Activated naive CD8-positive, alpha-beta T cell treated with anti-CD3 and anti-CD28 coated beads, Interleukin-2, amount 50 U/mL, for 24 hours (primary cell): ENCODE data around the gene DUOXA2.
"Not testable (repeated sequence)": the region's sequence is repeated elsewhere in the genome, so short reads cannot be mapped to it uniquely, and the experiment has no call there.

Source experiments
- ATAC-seq: fragments of 150-1000 bp; cut with Tn5 transposase; one replicate; pipeline ENCODE4 v1.10.0; 2021
- DNase-seq: peaks from one replicate; pipeline ENCODE4 v3.0.0; 2021
- H3K27ac Mint-ChIP-seq: one replicate; pipeline ENCODE4 v1.8.0; 2021; ENCODE audit warnings: mild to moderate bottlenecking, mixed read lengths
- H3K27me3 Mint-ChIP-seq: one replicate; pipeline ENCODE4 v1.8.0; 2021; ENCODE audit warnings: mixed read lengths
- H3K36me3 Mint-ChIP-seq: one replicate; pipeline ENCODE4 v1.8.0; 2021; ENCODE audit warnings: low read depth, mixed read lengths
- H3K4me1 Mint-ChIP-seq: one replicate; pipeline ENCODE4 v1.8.0; 2021; ENCODE audit warnings: mixed read lengths
- H3K4me3 Mint-ChIP-seq: one replicate; pipeline ENCODE4 v1.8.0; 2021; ENCODE audit warnings: mild to moderate bottlenecking, moderate library complexity, mixed read lengths
- H3K9me3 Mint-ChIP-seq: one replicate; pipeline ENCODE4 v1.8.0; 2021; ENCODE audit warnings: mixed read lengths

Gene DUOXA2

GRCh38 chr15:45114076-45114750 lies at the start of gene DUOXA2, which contains the start of gene DUOX2:
DUOXA2 (plus strand) TSS chr15:45114326; CDS start chr15:45114606, 280 bp downstream.
DUOX2 (minus strand) TSS chr15:45114172; CDS start chr15:45113411, 761 bp downstream.
- Mint-ChIP-seq H3K9me3 (no peaks in the 10 kb centered on the region), H3K27ac (peak within 1 kb of the TSS; percentile 57), H3K36me3 (no peaks in the 10 kb centered on the region), H3K27me3 (peaks cover 81% of the 10 kb centered on the region), H3K4me3 (peak within 1 kb of the TSS; percentile 46), H3K4me1 (peaks cover 45% of the 10 kb centered on the region)
- no peak for ATAC-seq
- DNase-seq = no peak

GRCh38 chr15:45064386-45064785 lies 49.7 kb upstream of the DUOXA2 start:
- peaks cover 24% of the 10 kb centered on the region for H3K36me3 Mint-ChIP-seq
- H3K4me3 Mint-ChIP-seq = no peak overlapping the region
- no peak for ATAC-seq
- DNase-seq = no peak
- H3K9me3 Mint-ChIP-seq = no peaks in the 10 kb centered on the region
- H3K4me1 Mint-ChIP-seq = peaks cover 9% of the 10 kb centered on the region
- peak overlapping the region; percentile 14 for H3K27ac Mint-ChIP-seq
- H3K27me3 Mint-ChIP-seq = no peaks in the 10 kb centered on the region

- H3K36me3 Mint-ChIP-seq = peaks cover 16% of the 10 kb centered on the region
- H3K27ac Mint-ChIP-seq, H3K9me3 Mint-ChIP-seq, DNase-seq, ATAC-seq, H3K27me3 Mint-ChIP-seq, H3K4me3 Mint-ChIP-seq, H3K4me1 Mint-ChIP-seq: not testable (repeated sequence)
These were observed 44.2 kb upstream of the DUOXA2 start for GRCh38 chr15:45069942-45070360.

GRCh38 chr15:45073602-45074001 lies 40.5 kb upstream of the DUOXA2 start:
- H3K4me3 Mint-ChIP-seq, H3K27me3 Mint-ChIP-seq, H3K4me1 Mint-ChIP-seq, H3K9me3 Mint-ChIP-seq, DNase-seq, ATAC-seq, H3K27ac Mint-ChIP-seq, H3K36me3 Mint-ChIP-seq: not testable (repeated sequence)

- H3K4me3 Mint-ChIP-seq, DNase-seq, ATAC-seq, H3K36me3 Mint-ChIP-seq, H3K27ac Mint-ChIP-seq, H3K27me3 Mint-ChIP-seq, H3K9me3 Mint-ChIP-seq, H3K4me1 Mint-ChIP-seq: not testable (repeated sequence)
These were observed 38.4 kb upstream of the DUOXA2 start for GRCh38 chr15:45075440-45076320.

GRCh38 chr15:45077391-45077790 lies 36.7 kb upstream of the DUOXA2 start:
- H3K4me1 Mint-ChIP-seq, DNase-seq, H3K4me3 Mint-ChIP-seq, H3K27ac Mint-ChIP-seq, H3K27me3 Mint-ChIP-seq, ATAC-seq, H3K36me3 Mint-ChIP-seq, H3K9me3 Mint-ChIP-seq: not testable (repeated sequence)

GRCh38 chr15:45079201-45079600 lies 34.9 kb upstream of the DUOXA2 start:
- not testable (repeated sequence) for DNase-seq, ATAC-seq, H3K4me1 Mint-ChIP-seq, H3K4me3 Mint-ChIP-seq, H3K27ac Mint-ChIP-seq, H3K27me3 Mint-ChIP-seq, H3K9me3 Mint-ChIP-seq, H3K36me3 Mint-ChIP-seq

GRCh38 chr15:45079628-45080246 lies 34.4 kb upstream of the DUOXA2 start:
- DNase-seq, H3K4me3 Mint-ChIP-seq, H3K27ac Mint-ChIP-seq, H3K9me3 Mint-ChIP-seq, H3K36me3 Mint-ChIP-seq, H3K4me1 Mint-ChIP-seq, H3K27me3 Mint-ChIP-seq: not testable (repeated sequence)
- ATAC-seq = peak; percentile 38

GRCh38 chr15:45080593-45080992 lies 33.5 kb upstream of the DUOXA2 start:
- ATAC-seq = not testable (repeated sequence)

GRCh38 chr15:45082412-45082811 lies 31.7 kb upstream of the DUOXA2 start:
- not testable (repeated sequence) for ATAC-seq, H3K27me3 Mint-ChIP-seq, DNase-seq, H3K4me3 Mint-ChIP-seq, H3K36me3 Mint-ChIP-seq, H3K4me1 Mint-ChIP-seq, H3K27ac Mint-ChIP-seq, H3K9me3 Mint-ChIP-seq

More at GRCh38 chr15:45080593-45080992, 33.5 kb upstream of the DUOXA2 start:
- not testable (repeated sequence) for H3K4me3 Mint-ChIP-seq, H3K4me1 Mint-ChIP-seq, DNase-seq, H3K27me3 Mint-ChIP-seq, H3K9me3 Mint-ChIP-seq, H3K36me3 Mint-ChIP-seq, H3K27ac Mint-ChIP-seq

- Mint-ChIP-seq H3K27ac (no peak overlapping the region), H3K9me3 (no peaks in the 10 kb centered on the region), H3K36me3 (no peaks in the 10 kb centered on the region), H3K27me3 (peaks cover 2% of the 10 kb centered on the region), H3K4me1 (no peaks in the 10 kb centered on the region), H3K4me3 (no peak overlapping the region)
- ATAC-seq (no peak), DNase-seq (no peak)
These were observed 30.9 kb upstream of the DUOXA2 start for GRCh38 chr15:45083223-45083622.

- Mint-ChIP-seq H3K36me3 (no peaks in the 10 kb centered on the region), H3K4me1 (no peaks in the 10 kb centered on the region)
These were observed 30.0 kb upstream of the DUOXA2 start for GRCh38 chr15:45084163-45084562.

GRCh38 chr15:45087513-45087912 lies 26.6 kb upstream of the DUOXA2 start:
- H3K4me3 Mint-ChIP-seq = no peak overlapping the region
- no peak for DNase-seq
- no peak overlapping the region for H3K27ac Mint-ChIP-seq
- H3K36me3 Mint-ChIP-seq = no peaks in the 10 kb centered on the region
- H3K9me3 Mint-ChIP-seq = no peaks in the 10 kb centered on the region
- peaks cover 10% of the 10 kb centered on the region for H3K27me3 Mint-ChIP-seq
- ATAC-seq = no peak
- H3K4me1 Mint-ChIP-seq = no peaks in the 10 kb centered on the region

More at GRCh38 chr15:45084163-45084562, 30.0 kb upstream of the DUOXA2 start:
- ATAC-seq (no peak), DNase-seq (no peak)
- H3K27ac Mint-ChIP-seq = no peak overlapping the region
- H3K9me3 Mint-ChIP-seq = no peaks in the 10 kb centered on the region
- peaks cover 2% of the 10 kb centered on the region for H3K27me3 Mint-ChIP-seq
- H3K4me3 Mint-ChIP-seq = no peak overlapping the region

- no peaks in the 10 kb centered on the region for H3K9me3 Mint-ChIP-seq
- peaks cover 7% of the 10 kb centered on the region for H3K27me3 Mint-ChIP-seq
- H3K36me3 Mint-ChIP-seq = no peaks in the 10 kb centered on the region
- no peak for DNase-seq
- no peak for ATAC-seq
- H3K27ac Mint-ChIP-seq = no peak overlapping the region
- no peaks in the 10 kb centered on the region for H3K4me1 Mint-ChIP-seq
- no peak overlapping the region for H3K4me3 Mint-ChIP-seq
These were observed 25.1 kb upstream of the DUOXA2 start for GRCh38 chr15:45088801-45089711.
